ENCODE data around the gene PDCD2L.

DNA sequence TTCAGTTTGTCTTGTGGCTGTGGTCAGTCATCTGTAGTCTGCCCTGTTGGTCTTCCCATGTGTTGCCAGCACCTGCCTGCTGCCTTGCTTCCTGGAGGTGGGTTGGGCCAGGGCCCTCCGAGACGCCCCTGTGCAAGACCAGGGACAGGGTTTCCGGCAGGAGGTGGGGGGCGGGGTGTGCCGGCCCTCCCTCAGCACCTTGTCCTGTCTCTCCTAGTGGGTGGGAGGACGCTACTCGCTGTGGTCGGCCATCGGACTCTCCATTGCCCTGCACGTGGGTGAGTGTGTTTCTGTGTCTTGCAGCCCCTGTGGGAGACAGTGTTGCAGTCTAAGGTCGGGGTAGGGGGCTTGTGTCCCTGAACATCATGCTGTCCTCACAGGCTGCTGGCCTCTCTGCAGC, 11.2 kb upstream of the PDCD2L start:
- TF ChIP-seq, protein P1, sequence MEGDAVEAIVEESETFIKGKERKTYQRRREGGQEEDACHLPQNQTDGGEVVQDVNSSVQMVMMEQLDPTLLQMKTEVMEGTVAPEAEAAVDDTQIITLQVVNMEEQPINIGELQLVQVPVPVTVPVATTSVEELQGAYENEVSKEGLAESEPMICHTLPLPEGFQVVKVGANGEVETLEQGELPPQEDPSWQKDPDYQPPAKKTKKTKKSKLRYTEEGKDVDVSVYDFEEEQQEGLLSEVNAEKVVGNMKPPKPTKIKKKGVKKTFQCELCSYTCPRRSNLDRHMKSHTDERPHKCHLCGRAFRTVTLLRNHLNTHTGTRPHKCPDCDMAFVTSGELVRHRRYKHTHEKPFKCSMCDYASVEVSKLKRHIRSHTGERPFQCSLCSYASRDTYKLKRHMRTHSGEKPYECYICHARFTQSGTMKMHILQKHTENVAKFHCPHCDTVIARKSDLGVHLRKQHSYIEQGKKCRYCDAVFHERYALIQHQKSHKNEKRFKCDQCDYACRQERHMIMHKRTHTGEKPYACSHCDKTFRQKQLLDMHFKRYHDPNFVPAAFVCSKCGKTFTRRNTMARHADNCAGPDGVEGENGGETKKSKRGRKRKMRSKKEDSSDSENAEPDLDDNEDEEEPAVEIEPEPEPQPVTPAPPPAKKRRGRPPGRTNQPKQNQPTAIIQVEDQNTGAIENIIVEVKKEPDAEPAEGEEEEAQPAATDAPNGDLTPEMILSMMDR (IDR thresholded peaks at IDR 0.05; ENCODE audit: low read depth, low read length) = no peak
- no peak for TF ChIP-seq POLR2A (IDR thresholded peaks at IDR 0.05; ENCODE audit: extremely low read depth, insufficient read length)
- TF ChIP-seq, protein P2, sequence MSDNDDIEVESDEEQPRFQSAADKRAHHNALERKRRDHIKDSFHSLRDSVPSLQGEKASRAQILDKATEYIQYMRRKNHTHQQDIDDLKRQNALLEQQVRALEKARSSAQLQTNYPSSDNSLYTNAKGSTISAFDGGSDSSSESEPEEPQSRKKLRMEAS (IDR thresholded peaks at IDR 0.05; ENCODE audit: low read depth, low read length) = no peak

Data from NB4 (cell line).